ENCODE results near the gene HDAC4.

Gene HDAC4

GRCh38 chr2:239159476-239159911 is 241.3 kb downstream of the HDAC4 start:
- DNase-seq (ENCODE audit: low read depth in 3 of 3, low spot score in 1 of 3) = no peak

- no peak for DNase-seq (ENCODE audit: low read depth in 3 of 3, low spot score in 1 of 3)
These were observed 242.0 kb downstream of the HDAC4 start for GRCh38 chr2:239158641-239159475.

GRCh38 chr2:239157771-239158170 is 243.0 kb downstream of the HDAC4 start:
- DNase-seq (ENCODE audit: low read depth in 3 of 3, low spot score in 1 of 3) = no peak

DNA sequence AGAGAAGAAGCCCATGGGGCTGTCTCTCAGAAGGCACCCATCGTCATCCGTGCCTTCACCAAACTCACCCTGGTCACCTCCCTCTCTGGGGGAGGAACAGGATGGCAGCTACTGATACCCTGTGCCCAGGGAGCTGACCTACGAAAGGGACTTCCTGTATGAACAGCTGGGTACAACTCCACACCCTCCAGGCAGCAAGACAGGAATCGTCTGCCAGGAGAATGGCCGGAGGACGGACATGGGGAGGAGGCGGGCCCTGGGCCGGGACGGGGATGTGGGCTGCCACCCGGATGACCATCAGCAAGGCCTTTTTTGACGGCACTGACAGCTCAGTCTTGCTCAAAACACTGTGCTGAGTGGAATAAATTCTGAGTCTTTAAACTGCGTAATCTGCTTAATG is 243.6 kb downstream of the HDAC4 start:
- no peak for DNase-seq (ENCODE audit: low read depth in 3 of 3, low spot score in 1 of 3)

- DNase-seq (ENCODE audit: low read depth in 3 of 3, low spot score in 1 of 3) = no peak
These were observed 244.1 kb downstream of the HDAC4 start for GRCh38 chr2:239156516-239157265.

GRCh38 chr2:239155806-239156480 is 244.9 kb downstream of the HDAC4 start:
- no peak for DNase-seq (ENCODE audit: low read depth in 3 of 3, low spot score in 1 of 3)

DNA sequence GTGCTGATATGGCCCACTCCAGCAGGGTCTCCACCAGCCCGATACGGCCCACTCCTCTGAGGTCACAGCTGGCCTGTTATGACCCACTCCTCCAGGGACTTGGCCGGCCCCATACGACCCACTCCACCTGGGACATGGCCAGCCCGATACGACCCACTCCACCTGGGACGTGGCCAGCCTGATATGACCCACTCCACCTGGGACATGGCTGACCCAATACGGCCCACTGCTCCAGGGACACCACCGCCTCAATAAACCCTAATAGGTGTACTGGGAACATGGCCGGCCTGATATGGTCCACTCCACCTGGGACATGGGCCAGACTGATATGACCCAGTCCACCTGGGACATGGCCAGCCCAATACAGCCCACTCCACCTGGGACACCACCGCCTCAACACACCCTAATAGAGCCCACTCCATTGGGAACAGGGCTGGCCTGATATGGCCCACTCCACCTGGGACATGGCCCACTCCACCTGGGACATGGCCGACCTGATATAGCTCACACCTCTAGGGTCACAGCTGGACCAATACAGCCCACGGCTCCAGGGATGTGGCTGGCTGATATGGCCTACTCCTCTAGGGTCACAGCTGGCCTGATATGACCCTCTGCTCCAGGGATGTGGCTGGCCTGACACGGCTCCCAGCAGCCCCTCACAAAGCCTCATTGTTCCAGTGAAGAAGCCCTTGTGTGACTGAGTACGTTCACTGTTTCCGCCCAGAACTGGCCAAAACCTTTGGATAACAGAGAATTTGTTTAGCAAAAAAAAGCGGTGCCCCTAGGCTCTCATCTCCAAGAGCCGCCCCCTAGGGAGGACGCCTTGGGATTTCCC is 245.6 kb downstream of the HDAC4 start:
- DNase-seq (ENCODE audit: low read depth in 3 of 3, low spot score in 1 of 3) = no peak

GRCh38 chr2:239153806-239154591 is 246.8 kb downstream of the HDAC4 start:
- no peak for DNase-seq (ENCODE audit: low read depth in 3 of 3, low spot score in 1 of 3)

DNA sequence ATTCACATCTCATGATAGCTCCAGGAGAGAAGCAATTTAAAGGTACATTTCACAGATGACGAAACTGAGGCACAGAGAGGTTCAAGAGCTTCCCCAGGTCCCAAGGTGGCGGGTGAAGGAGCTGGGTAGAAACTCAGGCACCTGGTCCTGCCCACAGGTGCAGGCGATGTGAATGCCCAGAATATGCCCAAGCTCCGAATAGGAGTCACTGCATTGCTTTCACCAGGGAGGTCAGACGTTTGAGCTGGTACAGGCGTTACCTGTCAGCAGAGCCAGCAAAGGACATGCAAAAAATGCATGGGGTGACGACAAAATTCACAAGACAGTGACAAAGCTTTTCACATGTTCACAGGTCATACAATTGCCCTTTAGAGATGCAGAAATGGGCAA is 247.9 kb downstream of the HDAC4 start:
- DNase-seq (ENCODE audit: low read depth in 3 of 3, low spot score in 1 of 3) = no peak

DNA sequence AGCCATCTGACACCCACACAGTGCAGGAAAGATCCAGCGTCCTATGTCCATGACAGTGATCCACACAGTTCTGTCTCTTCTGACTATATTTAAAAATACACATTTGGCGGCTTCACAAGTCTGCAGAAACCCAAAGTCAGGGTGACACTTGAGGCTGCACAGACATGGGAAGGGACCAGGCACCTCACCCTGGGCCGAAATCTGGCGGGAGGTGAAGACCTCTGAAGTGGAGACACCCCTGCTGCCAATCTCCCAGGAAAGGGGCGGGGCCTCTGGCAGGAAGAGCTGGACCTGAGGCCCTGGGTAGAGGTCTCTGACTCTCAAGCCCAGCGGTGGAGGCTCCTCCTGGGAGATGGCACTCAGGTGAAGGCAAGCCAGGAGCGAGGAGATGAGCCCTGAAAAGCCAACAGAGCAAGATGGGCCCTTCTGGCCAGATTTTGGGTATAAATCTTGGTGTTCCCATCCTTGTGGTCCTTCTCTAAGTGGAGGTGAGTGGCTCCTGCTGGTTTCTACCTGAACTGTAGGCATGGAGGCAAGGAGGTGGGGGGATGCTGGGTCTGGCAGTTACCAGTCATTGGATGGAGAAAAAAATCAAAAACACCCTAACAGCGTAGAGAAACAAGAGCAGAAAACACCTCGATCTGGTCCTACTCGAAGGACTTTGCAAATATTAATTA is 248.4 kb downstream of the HDAC4 start:
- DNase-seq (ENCODE audit: low read depth in 3 of 3, low spot score in 1 of 3) = no peak

- DNase-seq (ENCODE audit: low read depth in 3 of 3, low spot score in 1 of 3) = no peak
These were observed 249.4 kb downstream of the HDAC4 start for GRCh38 chr2:239151201-239152131.

DNA sequence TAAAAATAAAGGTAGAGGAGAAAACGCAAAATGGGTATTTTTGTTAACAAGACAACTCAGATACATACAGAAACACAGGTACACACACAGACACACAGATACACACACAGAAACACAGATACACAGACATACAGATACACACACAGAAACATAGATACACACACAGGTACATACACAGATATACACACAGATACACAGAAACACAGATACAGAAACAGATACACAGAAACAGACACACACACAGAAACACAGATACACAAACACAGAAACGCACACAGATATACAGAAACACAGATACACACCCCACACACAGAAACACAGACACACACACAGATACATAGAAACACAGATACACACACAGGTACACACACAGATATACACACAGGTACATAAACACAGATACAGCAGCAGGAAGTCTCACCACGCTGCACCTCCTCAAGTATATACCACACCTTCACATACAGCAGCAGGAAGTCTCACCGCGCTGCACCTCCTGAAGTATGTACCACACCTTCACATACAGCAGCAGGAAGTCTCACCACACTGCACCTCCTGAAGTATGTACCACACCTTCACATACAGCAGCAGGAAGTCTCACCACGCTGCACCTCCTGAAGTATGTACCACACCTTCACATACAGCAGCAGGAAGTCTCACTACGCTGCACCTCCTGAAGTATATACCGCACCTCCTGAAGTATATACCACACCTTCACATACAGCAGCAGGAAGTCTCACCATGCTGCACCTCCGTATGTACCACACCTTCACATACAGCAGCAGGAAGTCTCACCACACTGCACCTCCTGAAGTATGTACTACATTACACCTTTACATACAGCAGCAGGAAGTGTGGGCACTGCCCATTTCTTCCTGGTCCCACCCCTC is 250.5 kb downstream of the HDAC4 start:
- DNase-seq (ENCODE audit: low read depth in 3 of 3, low spot score in 1 of 3) = no peak

- DNase-seq (ENCODE audit: low read depth in 3 of 3, low spot score in 1 of 3) = no peak
These were observed 251.3 kb downstream of the HDAC4 start for GRCh38 chr2:239149501-239149900.

- no peak for DNase-seq (ENCODE audit: low read depth in 3 of 3, low spot score in 1 of 3)
These were observed 252.2 kb downstream of the HDAC4 start for GRCh38 chr2:239148495-239149200.

DNA sequence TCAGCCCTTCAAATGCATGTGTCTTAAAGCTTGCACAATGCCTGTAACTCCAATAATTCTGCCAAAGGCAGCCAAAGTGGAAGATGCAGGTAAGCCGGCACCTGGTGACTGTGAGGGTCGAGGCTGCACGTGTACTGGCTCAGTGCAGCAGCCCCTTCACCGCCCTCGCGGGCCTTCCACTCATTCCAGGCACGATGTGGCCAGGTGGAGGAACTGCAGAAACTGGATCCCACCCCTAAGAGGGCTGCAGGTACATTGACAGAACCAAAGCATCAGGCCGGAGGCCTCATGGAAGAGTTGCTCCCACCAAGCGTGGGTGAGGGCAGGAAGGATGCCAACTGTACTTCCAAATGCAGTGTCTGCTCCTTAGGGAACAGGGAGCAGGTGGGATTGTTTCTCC is 253.4 kb downstream of the HDAC4 start:
- no peak for DNase-seq (ENCODE audit: low read depth in 3 of 3, low spot score in 1 of 3)

- no peak for DNase-seq (ENCODE audit: low read depth in 3 of 3, low spot score in 1 of 3)
These were observed 254.1 kb downstream of the HDAC4 start for GRCh38 chr2:239146741-239147181.
